HG03039 (cell line): Measurements from ENCODE around the gene ELP2.
"Not testable (repeated sequence)": the region's sequence is repeated elsewhere in the genome, so short reads cannot be mapped to it uniquely, and the experiment has no call there.

Experiments used
- ATAC-seq: cut with Tn5 transposase; IDR thresholded peaks from one replicate; pipeline ENCODE4 v1.9.1; 2021; ENCODE audit warnings: mild to moderate bottlenecking, moderate library complexity; ENCODE audit not compliant: unreplicated experiment

ELP2 gene

GRCh38 chr18:36155851-36156757 is 26.4 kb downstream of the ELP2 start:
- ATAC-seq: no peak

GRCh38 chr18:36157441-36157840 is 27.7 kb downstream of the ELP2 start:
- no peak for ATAC-seq

- no peak for ATAC-seq
Observed at GRCh38 chr18:36158266-36158867, 28.7 kb downstream of the ELP2 start.

- ATAC-seq: no peak
Observed at GRCh38 chr18:36160959-36161371, 31.3 kb downstream of the ELP2 start.

GRCh38 chr18:36162981-36163380 is 33.3 kb downstream of the ELP2 start:
- ATAC-seq: no peak

- ATAC-seq: no peak
Observed at GRCh38 chr18:36167692-36168218, 38.1 kb downstream of the ELP2 start.

- not testable (repeated sequence) for ATAC-seq
Observed at GRCh38 chr18:36168296-36168695, 38.6 kb downstream of the ELP2 start.

GRCh38 chr18:36169938-36170337 is 40.2 kb downstream of the ELP2 start:
- ATAC-seq: no peak

- no peak for ATAC-seq
Observed at GRCh38 chr18:36175481-36175880, 45.8 kb downstream of the ELP2 start.

GRCh38 chr18:36176177-36176584 is 46.5 kb downstream of the ELP2 start:
- ATAC-seq: no peak

GRCh38 chr18:36176711-36177110 is 47.0 kb downstream of the ELP2 start:
- no peak for ATAC-seq

GRCh38 chr18:36177913-36178312 is 48.2 kb downstream of the ELP2 start:
- ATAC-seq: no peak

- no peak for ATAC-seq
Observed at GRCh38 chr18:36179562-36180355, 50.1 kb downstream of the ELP2 start.

GRCh38 chr18:36181441-36181840 is 51.7 kb downstream of the ELP2 start:
- no peak for ATAC-seq

GRCh38 chr18:36181898-36182506 is 52.3 kb downstream of the ELP2 start:
- no peak for ATAC-seq

- ATAC-seq: no peak
Observed at GRCh38 chr18:36183033-36183432, 53.3 kb downstream of the ELP2 start.

GRCh38 chr18:36183987-36184386 is 54.3 kb downstream of the ELP2 start:
- ATAC-seq: no peak

GRCh38 chr18:36185157-36185556 is 55.5 kb downstream of the ELP2 start:
- ATAC-seq: no peak

- no peak for ATAC-seq
Observed at GRCh38 chr18:36185901-36186460, 56.3 kb downstream of the ELP2 start.

GRCh38 chr18:36186461-36187192 is 56.9 kb downstream of the ELP2 start:
- no peak for ATAC-seq
